GM12878 (cell line): ENCODE data around the gene PITPNC1.

Experiments
- CBX3 ChIP-seq: fragments of 200-600 bp; sonication (generic); IDR thresholded peaks from 2 replicates; pipeline ENCODE4 v1.6.1; 2016; ENCODE audit warnings: low read depth, borderline replicate concordance
- CREB1 ChIP-seq: IDR thresholded peaks from 2 replicates; pipeline ENCODE4 v1.6.1; 2012; ENCODE audit warnings: low read depth, mild to moderate bottlenecking, inconsistent platforms
- EZH2 ChIP-seq: IDR thresholded peaks from 2 replicates; pipeline ENCODE4 v1.6.1; 2012; ENCODE audit warnings: low read depth, mild to moderate bottlenecking, control low read depth, inconsistent platforms, low read length, borderline replicate concordance; ENCODE audit not compliant: control insufficient read depth
- HDAC2 ChIP-seq: fragments of 200-600 bp; sonication (generic); IDR thresholded peaks from 2 replicates; pipeline ENCODE4 v1.6.1; 2017
- NFIC ChIP-seq: IDR thresholded peaks from 2 replicates; pipeline ENCODE4 v1.6.1; 2012; ENCODE audit warnings: low read depth, mild to moderate bottlenecking, inconsistent platforms, low read length, moderate library complexity
- NR2C2 ChIP-seq: IDR thresholded peaks from 2 replicates; pipeline ENCODE4 v1.6.1; 2011; ENCODE audit warnings: borderline replicate concordance, low read depth; ENCODE audit not compliant: control insufficient read depth, insufficient read length
- POLR2A ChIP-seq: IDR thresholded peaks from 2 replicates; pipeline ENCODE4 v1.6.1; 2011; ENCODE audit warnings: low read depth, mild to moderate bottlenecking, low read length
- SP1 ChIP-seq: IDR thresholded peaks from one replicate; pipeline ENCODE4 v1.6.1; 2011; ENCODE audit warnings: low read depth, low read length
- SPI1 ChIP-seq: IDR thresholded peaks from 2 replicates; pipeline ENCODE4 v1.6.1; 2011; ENCODE audit warnings: low read depth, mild to moderate bottlenecking, low read length, moderate library complexity, borderline replicate concordance; ENCODE audit not compliant: insufficient read depth
- TAF1 ChIP-seq: IDR thresholded peaks from 2 replicates; pipeline ENCODE4 v1.6.1; 2011; ENCODE audit warnings: mild to moderate bottlenecking, low read depth, low read length, borderline replicate concordance
- TF ChIP-seq, protein P1 (sequence below), 3 experiments: IDR thresholded peaks in 2 of 3; conservative IDR thresholded peaks in 1 of 3; 2 replicates each; pipeline ENCODE4 v1.5.1; 2011; ENCODE audit warnings: low read depth in 3 of 3, low read length in 3 of 3, mild to moderate bottlenecking in 3 of 3, control low read depth in 2 of 3, moderate library complexity in 2 of 3, inconsistent platforms in 1 of 3, mixed read lengths in 1 of 3; ENCODE audit not compliant: control insufficient read depth in 2 of 3, insufficient read depth in 1 of 3; ENCODE audit errors: extremely low read depth in 1 of 3
- TF ChIP-seq, protein P2 (sequence below): IDR thresholded peaks from 2 replicates; pipeline ENCODE4 v1.6.1; 2011; ENCODE audit warnings: low read depth, low read length, improper control_type of control experiment, borderline replicate concordance

DNA sequence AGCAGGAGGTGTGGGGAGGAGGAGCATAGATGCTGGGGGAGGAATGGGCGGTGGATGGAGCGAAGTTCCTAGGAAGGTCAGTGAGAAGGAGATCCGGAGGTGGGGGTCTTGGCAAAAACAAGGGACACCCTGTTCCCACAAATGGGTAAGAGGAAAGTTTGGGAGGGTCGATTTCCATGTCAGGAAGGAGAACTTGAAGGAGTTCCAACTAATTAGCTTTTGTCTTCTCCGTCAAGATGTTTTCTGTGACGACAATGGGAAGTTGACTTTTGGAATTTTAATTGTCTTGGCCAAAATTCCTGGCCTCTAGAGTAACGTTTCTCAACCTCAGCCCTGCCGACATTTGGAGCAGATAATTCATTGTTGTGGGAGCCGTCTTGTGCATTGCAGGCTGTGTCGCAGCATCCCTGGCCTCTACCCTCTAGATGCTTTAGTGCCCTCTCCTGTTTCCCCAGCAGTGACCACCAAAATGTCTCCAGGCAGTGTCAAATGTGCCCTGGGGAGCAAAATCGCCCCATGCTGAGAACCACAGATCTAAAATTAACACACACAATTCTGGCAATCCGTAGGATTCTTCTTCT is 97.1 kb downstream of the PITPNC1 start:
- TF ChIP-seq CBX3, result no peak
- TF ChIP-seq, protein P1, sequence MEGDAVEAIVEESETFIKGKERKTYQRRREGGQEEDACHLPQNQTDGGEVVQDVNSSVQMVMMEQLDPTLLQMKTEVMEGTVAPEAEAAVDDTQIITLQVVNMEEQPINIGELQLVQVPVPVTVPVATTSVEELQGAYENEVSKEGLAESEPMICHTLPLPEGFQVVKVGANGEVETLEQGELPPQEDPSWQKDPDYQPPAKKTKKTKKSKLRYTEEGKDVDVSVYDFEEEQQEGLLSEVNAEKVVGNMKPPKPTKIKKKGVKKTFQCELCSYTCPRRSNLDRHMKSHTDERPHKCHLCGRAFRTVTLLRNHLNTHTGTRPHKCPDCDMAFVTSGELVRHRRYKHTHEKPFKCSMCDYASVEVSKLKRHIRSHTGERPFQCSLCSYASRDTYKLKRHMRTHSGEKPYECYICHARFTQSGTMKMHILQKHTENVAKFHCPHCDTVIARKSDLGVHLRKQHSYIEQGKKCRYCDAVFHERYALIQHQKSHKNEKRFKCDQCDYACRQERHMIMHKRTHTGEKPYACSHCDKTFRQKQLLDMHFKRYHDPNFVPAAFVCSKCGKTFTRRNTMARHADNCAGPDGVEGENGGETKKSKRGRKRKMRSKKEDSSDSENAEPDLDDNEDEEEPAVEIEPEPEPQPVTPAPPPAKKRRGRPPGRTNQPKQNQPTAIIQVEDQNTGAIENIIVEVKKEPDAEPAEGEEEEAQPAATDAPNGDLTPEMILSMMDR (IDR thresholded peaks at IDR 0.05 in 2 of 3, conservative IDR thresholded peaks at IDR 0.05 in 1 of 3; ENCODE audit: control insufficient read depth in 2 of 3, extremely low read depth in 1 of 3, insufficient read depth in 1 of 3, low read depth in 3 of 3, low read length in 3 of 3), result no peak
- TF ChIP-seq SP1, result no peak
- no peak for TF ChIP-seq POLR2A
- no peak for TF ChIP-seq NR2C2
- TF ChIP-seq TAF1, result no peak
- no peak for TF ChIP-seq CREB1
- TF ChIP-seq, protein P2, sequence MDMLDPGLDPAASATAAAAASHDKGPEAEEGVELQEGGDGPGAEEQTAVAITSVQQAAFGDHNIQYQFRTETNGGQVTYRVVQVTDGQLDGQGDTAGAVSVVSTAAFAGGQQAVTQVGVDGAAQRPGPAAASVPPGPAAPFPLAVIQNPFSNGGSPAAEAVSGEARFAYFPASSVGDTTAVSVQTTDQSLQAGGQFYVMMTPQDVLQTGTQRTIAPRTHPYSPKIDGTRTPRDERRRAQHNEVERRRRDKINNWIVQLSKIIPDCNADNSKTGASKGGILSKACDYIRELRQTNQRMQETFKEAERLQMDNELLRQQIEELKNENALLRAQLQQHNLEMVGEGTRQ, result no peak
- no peak for TF ChIP-seq EZH2
- TF ChIP-seq HDAC2, result no peak
- TF ChIP-seq NFIC, result no peak
- TF ChIP-seq SPI1, result no peak
